A549 (cell line): ENCODE data around the gene CCDC88B. TPM values are rescaled to one million over a fixed set of nuclear protein-coding genes. Genes with fewer than 3 reads are reported as not detected.

Experiments used
- ATAC-seq, 2 experiments: fragments of 200-7000 bp in 1 of 2; fragments of >200 bp in 1 of 2; cut with Nextera tagmentation in 1 of 2; cut with Tn5 transposase in 1 of 2; 3 replicates each; pipeline versions ENCODE4 v1.8.0 to v1.9.1; 2018 to 2020; ENCODE audit warnings: mild to moderate bottlenecking in 1 of 2, moderate library complexity in 1 of 2
- CTCF ChIA-PET: fragments of 300-600 bp; sonication (Branson Sonifier 250); formaldehyde crosslinking; extraction: SDS; loops from one replicate; lab custom pipeline; 2021; ENCODE audit warnings: antibody characterized with exemption, inconsistent platforms; lab: Yijun Ruan, JAX
- POLR2A ChIA-PET: fragments of 350-600 bp; formaldehyde crosslinking; extraction: SDS; loops from one replicate; lab custom pipeline; 2021; ENCODE audit warnings: antibody characterized with exemption, inconsistent platforms; lab: Yijun Ruan, JAX
- DNase-seq, 2 experiments: peaks; one replicate each; pipeline versions ENCODE4 v3.0.0 to v3.0.0-alpha.2; 2011 to 2016; ENCODE audit warnings: low read depth in 1 of 2, low spot score in 1 of 2
- FAIRE-seq: peaks from 2 replicates; lab custom pipeline; 2011; peaks lifted over from hg19 to GRCh38; lab: Jason Lieb, UNC
- H3K27ac ChIP-seq, 2 experiments: fragments of >200 bp; sonication (Bioruptor Twin); formaldehyde crosslinking; 3 replicates each; pipeline ENCODE4 v1.5.1; 2016 to 2017
- H3K4me1 ChIP-seq: fragments of >200 bp; sonication (Bioruptor Twin); formaldehyde crosslinking; 3 replicates; pipeline ENCODE4 v1.6.1; 2016
- H3K4me2 ChIP-seq: fragments of >200 bp; sonication (Bioruptor Twin); formaldehyde crosslinking; 3 replicates; pipeline ENCODE4 v1.6.1; 2016
- H3K4me3 ChIP-seq: fragments of >200 bp; sonication (Bioruptor Twin); formaldehyde crosslinking; 3 replicates; pipeline ENCODE4 v1.5.1; 2016
- H3K9me3 ChIP-seq: fragments of >200 bp; sonication (Bioruptor Twin); formaldehyde crosslinking; 3 replicates; pipeline ENCODE4 v1.6.1; 2016
- BHLHE40 ChIP-seq: IDR thresholded peaks from 2 replicates; pipeline ENCODE4 v1.6.1; 2012; ENCODE audit warnings: low read depth, low read length, inconsistent platforms
- CHD2 ChIP-seq: fragments of 150-350 bp; IDR thresholded peaks from 2 replicates; pipeline ENCODE4 v1.6.1; 2014; ENCODE audit warnings: low read length; ENCODE audit not compliant: partially characterized antibody
- EHF ChIP-seq: fragments of 250-450 bp; sonication (Bioruptor Pico); IDR thresholded peaks from 2 replicates; pipeline ENCODE4 v1.5.0; 2020; ENCODE audit warnings: mild to moderate bottlenecking
- EP300 ChIP-seq, 2 experiments: fragments of >200 bp; sonication (Bioruptor Twin); formaldehyde crosslinking; IDR thresholded peaks; 2 replicates in 1 of 2; 3 replicates in 1 of 2; pipeline ENCODE4 v1.6.1; 2016 to 2017
- HEYL ChIP-seq: fragments of 250-450 bp; sonication (Bioruptor Pico); IDR thresholded peaks from 2 replicates; pipeline ENCODE4 v1.8.0; 2021; ENCODE audit warnings: mild to moderate bottlenecking, moderate library complexity
- HOXA7 ChIP-seq: fragments of 250-450 bp; sonication (Bioruptor Pico); IDR thresholded peaks from 2 replicates; pipeline ENCODE4 v1.5.0; 2020; ENCODE audit warnings: mild to moderate bottlenecking, moderate library complexity
- HOXB13 ChIP-seq: fragments of 250-450 bp; sonication (Bioruptor Pico); IDR thresholded peaks from 2 replicates; pipeline ENCODE4 v1.5.0; 2020; ENCODE audit warnings: low read depth, mild to moderate bottlenecking, moderate library complexity
- HOXB5 ChIP-seq: fragments of 250-450 bp; sonication (Bioruptor Pico); IDR thresholded peaks from 2 replicates; pipeline ENCODE4 v1.5.0; 2020; ENCODE audit warnings: mild to moderate bottlenecking, moderate library complexity
- JUN ChIP-seq, 2 experiments: fragments of >200 bp; sonication (Bioruptor Twin); formaldehyde crosslinking; IDR thresholded peaks; 2 replicates in 1 of 2; 3 replicates in 1 of 2; pipeline ENCODE4 v1.6.1; 2016 to 2017
- KDM1A ChIP-seq: fragments of 200-600 bp; sonication (generic); IDR thresholded peaks from 2 replicates; pipeline ENCODE4 v1.6.1; 2016; ENCODE audit warnings: low read depth, mild to moderate bottlenecking
- KDM5A ChIP-seq: fragments of 200-600 bp; sonication (generic); IDR thresholded peaks from 2 replicates; pipeline ENCODE4 v1.6.1; 2016; ENCODE audit warnings: antibody characterized with exemption, mild to moderate bottlenecking
- MAFK ChIP-seq: fragments of 450-650 bp; IDR thresholded peaks from 2 replicates; pipeline ENCODE4 v1.6.1; 2014; ENCODE audit not compliant: partially characterized antibody
- MAZ ChIP-seq: fragments of 150-350 bp; IDR thresholded peaks from 2 replicates; pipeline ENCODE4 v1.6.1; 2014; ENCODE audit warnings: antibody characterized with exemption, low read depth, low read length, borderline replicate concordance
- NFE2L2 ChIP-seq: fragments of 150-350 bp; conservative IDR thresholded peaks from 2 replicates; pipeline ENCODE4 v1.6.1; 2014; ENCODE audit warnings: low read length
- PHF8 ChIP-seq: fragments of 200-600 bp; sonication (generic); IDR thresholded peaks from 2 replicates; pipeline ENCODE4 v1.6.1; 2016; ENCODE audit warnings: low read depth, mild to moderate bottlenecking, antibody characterized with exemption, moderate library complexity, borderline replicate concordance
- POLR2A ChIP-seq: IDR thresholded peaks from 2 replicates; pipeline ENCODE4 v1.6.1; 2012; ENCODE audit warnings: mild to moderate bottlenecking, low read length
- RFX5 ChIP-seq: fragments of 450-650 bp; IDR thresholded peaks from 2 replicates; pipeline ENCODE4 v1.7.1; 2014; ENCODE audit warnings: antibody characterized with exemption, mild to moderate bottlenecking, moderate library complexity
- SMC3 ChIP-seq: fragments of >200 bp; sonication (Bioruptor Twin); formaldehyde crosslinking; IDR thresholded peaks from 3 replicates; pipeline ENCODE4 v1.6.1; 2018; ENCODE audit warnings: inconsistent platforms
- SREBF2 ChIP-seq: fragments of 450-650 bp; IDR thresholded peaks from 2 replicates; pipeline ENCODE4 v1.6.1; 2014; ENCODE audit warnings: mild to moderate bottlenecking, moderate library complexity
- ZNF302 ChIP-seq: fragments of 250-450 bp; sonication (Bioruptor Pico); IDR thresholded peaks from 2 replicates; pipeline ENCODE4 v1.9.0; 2021; ENCODE audit warnings: inconsistent platforms, mild to moderate bottlenecking, moderate library complexity
- WGBS: methylation state at CpG from one replicate; pipeline ENCODE4 v1.1.6; 2017; ENCODE audit errors: missing lambda C conversion rate; 5-methylcytosine and 5-hydroxymethylcytosine counted together
- polyA plus RNA-seq, 4 experiments: library from polyadenylated mRNA; depleted of rRNA in 3 of 4; stranded (reverse); fragments of >200 nt; fragmentation: RNase III in 1 of 4; extraction: RNeasy Plus Mini Kit Qiagen cat#74134 plus additional on column Dnase treatment in 1 of 4; gene quantifications; 2 replicates in 3 of 4; 3 replicates in 1 of 4; pipeline ENCODE4 v1.2.3, GENCODE V29; 2011 to 2017
- TF ChIP-seq, protein P1 (sequence below): fragments of 150-350 bp; IDR thresholded peaks from 2 replicates; pipeline ENCODE4 v1.6.1; 2014; ENCODE audit warnings: low read depth, mild to moderate bottlenecking, low read length
- TF ChIP-seq, protein P2 (sequence below): IDR thresholded peaks from 2 replicates; pipeline ENCODE4 v1.6.1; 2012; ENCODE audit warnings: low read depth, borderline replicate concordance
- TF ChIP-seq, protein P3 (sequence below): fragments of 450-650 bp; IDR thresholded peaks from 2 replicates; pipeline ENCODE4 v1.6.1; 2014; ENCODE audit warnings: antibody characterized with exemption

CCDC88B gene
- polyA plus RNA-seq, 2 of the 4 experiments (the other 2 are of a cell fraction) = 4.8 to 8.8 TPM

DNA sequence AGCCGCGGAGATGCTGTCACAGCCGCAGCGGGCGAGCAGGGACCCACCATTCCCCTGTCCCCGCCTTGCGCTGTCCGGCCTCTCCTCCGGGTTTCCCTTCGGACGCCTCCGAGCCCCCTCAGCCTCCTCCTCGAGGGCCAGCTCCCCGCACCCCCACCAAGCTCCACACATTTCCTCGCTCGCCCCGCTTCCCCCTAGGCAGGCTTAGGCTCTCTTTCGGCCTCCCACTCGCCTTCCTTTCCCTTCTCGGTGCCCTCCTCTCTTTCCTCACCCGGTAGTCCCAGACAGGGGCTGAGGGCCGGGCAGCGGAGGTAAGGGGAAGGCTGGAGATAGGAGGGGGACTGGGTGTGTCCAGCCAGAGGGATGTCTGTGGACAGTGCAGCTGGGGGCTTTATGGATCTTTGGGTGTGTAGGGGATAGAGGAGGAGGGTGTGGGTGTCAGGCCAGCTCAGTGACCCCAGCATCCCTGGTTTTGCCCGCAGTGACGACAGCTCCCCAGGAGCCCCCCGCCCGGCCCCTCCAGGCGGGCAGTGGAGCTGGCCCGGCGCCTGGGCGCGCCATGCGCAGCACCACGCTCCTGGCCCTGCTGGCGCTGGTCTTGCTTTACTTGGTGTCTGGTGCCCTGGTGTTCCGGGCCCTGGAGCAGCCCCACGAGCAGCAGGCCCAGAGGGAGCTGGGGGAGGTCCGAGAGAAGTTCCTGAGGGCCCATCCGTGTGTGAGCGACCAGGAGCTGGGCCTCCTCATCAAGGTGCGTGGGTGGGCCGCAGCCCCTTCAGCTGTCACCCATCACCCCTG, 47.3 kb upstream of the CCDC88B start:
- DNase-seq = no peak
- ATAC-seq = no peak
- FAIRE-seq = no peak
- ChIA-PET CTCF (interaction anchor here (1.0 to 20.5 kb wide), 4 partner anchors 10 to 39 kb away, joined by 3 to 448 read pairs (median 4); partner anchors contain the start of genes CATSPERZ and ESRRA), POLR2A (no interaction called here)
- TF ChIP-seq, protein P1, sequence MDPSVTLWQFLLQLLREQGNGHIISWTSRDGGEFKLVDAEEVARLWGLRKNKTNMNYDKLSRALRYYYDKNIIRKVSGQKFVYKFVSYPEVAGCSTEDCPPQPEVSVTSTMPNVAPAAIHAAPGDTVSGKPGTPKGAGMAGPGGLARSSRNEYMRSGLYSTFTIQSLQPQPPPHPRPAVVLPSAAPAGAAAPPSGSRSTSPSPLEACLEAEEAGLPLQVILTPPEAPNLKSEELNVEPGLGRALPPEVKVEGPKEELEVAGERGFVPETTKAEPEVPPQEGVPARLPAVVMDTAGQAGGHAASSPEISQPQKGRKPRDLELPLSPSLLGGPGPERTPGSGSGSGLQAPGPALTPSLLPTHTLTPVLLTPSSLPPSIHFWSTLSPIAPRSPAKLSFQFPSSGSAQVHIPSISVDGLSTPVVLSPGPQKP = no peak
- no peak for TF ChIP-seq EHF (CRISPR knock-in tag)
- TF ChIP-seq HOXB5 (CRISPR knock-in tag) = no peak
- TF ChIP-seq MAZ = no peak
- Histone ChIP-seq H3K4me2 (no peak overlapping the region), H3K4me1 (peaks cover 5% of the 10 kb centered on the region; the same call in 2 of the 3 replicates), H3K4me3 (no peak overlapping the region), H3K27ac (no peak overlapping the region), H3K9me3 (no peaks in the 10 kb centered on the region)
- WGBS = 86% methylated on average over 34 of the region's 42 CpGs

DNA sequence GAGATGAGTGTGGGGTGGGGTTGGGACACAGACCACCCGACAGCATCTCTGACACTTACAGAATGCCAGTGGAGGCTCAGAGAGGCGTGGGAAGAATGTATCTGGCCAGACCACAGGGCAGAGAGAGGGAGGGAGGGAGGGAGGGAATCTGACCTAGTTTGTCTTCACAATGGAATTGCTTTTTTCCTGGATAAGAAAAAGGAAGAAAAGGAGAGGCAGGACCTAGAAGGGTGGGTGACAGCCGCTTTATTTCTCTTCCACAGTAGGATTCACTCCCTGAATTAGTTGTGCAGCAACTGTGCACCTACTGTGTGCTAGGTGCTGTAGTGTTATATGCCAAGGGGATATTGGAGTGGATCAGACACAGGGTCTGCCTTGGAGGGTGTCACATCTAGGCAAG, 45.2 kb upstream of the CCDC88B start:
- 62% methylated on average over 3 of the region's 3 CpGs for WGBS
- POLR2A ChIA-PET = interaction anchor here (1.0 kb wide), 1 partner anchor 18 kb away, joined by 4 read pairs; no protein-coding TSS in a partner anchor
- TF ChIP-seq NFE2L2 = no peak
- no peak for TF ChIP-seq BHLHE40
- no peak for TF ChIP-seq EHF (CRISPR knock-in tag)
- no peak for TF ChIP-seq HOXB13
- TF ChIP-seq SREBF2 = no peak
- TF ChIP-seq KDM5A = no peak
- TF ChIP-seq JUN (IDR thresholded peaks at IDR 0.05) = no peak
- no peak for TF ChIP-seq MAFK
- no peak for TF ChIP-seq POLR2A
- FAIRE-seq (no peak), ATAC-seq (no peak), DNase-seq (no peak)
- H3K4me1 ChIP-seq = peaks cover 5% of the 10 kb centered on the region; the same call in 2 of the 3 replicates
- H3K4me2 ChIP-seq = no peak overlapping the region
- CTCF ChIA-PET = interaction anchor here (0.6 to 1.7 kb wide), 6 partner anchors 8 to 119 kb away, joined by 3 to 8 read pairs (median 4); no protein-coding TSS in a partner anchor
- no peak overlapping the region for H3K4me3 ChIP-seq
- H3K9me3 ChIP-seq = no peaks in the 10 kb centered on the region
- no peak overlapping the region for H3K27ac ChIP-seq

DNA sequence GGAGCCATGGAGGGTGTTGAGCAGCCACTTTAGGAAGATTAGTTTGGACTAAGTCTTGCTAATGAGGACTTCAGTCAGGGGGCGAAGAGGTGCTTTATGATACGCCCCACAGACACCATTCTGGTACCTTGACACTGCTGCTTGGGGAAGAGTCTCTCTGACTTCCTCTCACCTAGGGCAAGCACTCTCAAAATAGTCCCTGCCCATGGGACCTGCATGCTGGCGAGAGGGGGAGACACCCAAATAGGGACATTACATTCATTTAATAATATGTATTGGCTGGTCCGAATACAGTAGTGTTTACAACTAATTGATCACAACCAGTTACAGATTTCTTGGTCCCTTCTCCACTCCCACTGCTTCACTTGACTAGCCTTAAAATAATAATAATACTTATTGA, 44.2 kb upstream of the CCDC88B start:
- POLR2A ChIA-PET = interaction anchor here (1.0 kb wide), 1 partner anchor 19 kb away, joined by 4 read pairs; no protein-coding TSS in a partner anchor

GRCh38 chr11:64296236-64296635, 43.8 kb upstream of the CCDC88B start:
- no peak overlapping the region for H3K27ac ChIP-seq
- 7% methylated on average over 1 of the region's 1 CpG for WGBS
- peaks cover 5% of the 10 kb centered on the region; the same call in 2 of the 3 replicates for H3K4me1 ChIP-seq
- ChIA-PET CTCF (interaction anchor here (0.7 to 2.5 kb wide), 6 partner anchors 18 to 59 kb away, joined by 3 to 7 read pairs (median 5); no protein-coding TSS in a partner anchor), POLR2A (no interaction called here)
- DNase-seq (no peak), FAIRE-seq (no peak), ATAC-seq (no peak)
- no peaks in the 10 kb centered on the region for H3K9me3 ChIP-seq
- TF ChIP-seq EP300 (IDR thresholded peaks at IDR 0.05) (no peak), SMC3 (no peak), BHLHE40 (no peak), POLR2A (no peak), HEYL (CRISPR knock-in tag) (no peak), HOXB13 (no peak), PHF8 (no peak), ZNF302 (CRISPR knock-in tag) (no peak)
- TF ChIP-seq, protein P2, sequence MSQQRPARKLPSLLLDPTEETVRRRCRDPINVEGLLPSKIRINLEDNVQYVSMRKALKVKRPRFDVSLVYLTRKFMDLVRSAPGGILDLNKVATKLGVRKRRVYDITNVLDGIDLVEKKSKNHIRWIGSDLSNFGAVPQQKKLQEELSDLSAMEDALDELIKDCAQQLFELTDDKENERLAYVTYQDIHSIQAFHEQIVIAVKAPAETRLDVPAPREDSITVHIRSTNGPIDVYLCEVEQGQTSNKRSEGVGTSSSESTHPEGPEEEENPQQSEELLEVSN = no peak
- H3K4me3 ChIP-seq = no peak overlapping the region
- no peak overlapping the region for H3K4me2 ChIP-seq

More for the DNA sequence above, 44.2 kb upstream of the CCDC88B start:
- peaks cover 5% of the 10 kb centered on the region; the same call in 2 of the 3 replicates for H3K4me1 ChIP-seq
- FAIRE-seq (no peak), DNase-seq (no peak), ATAC-seq (no peak)
- no peak overlapping the region for H3K4me3 ChIP-seq
- WGBS = 84% methylated on average over 4 of the region's 4 CpGs
- TF ChIP-seq ZNF302 (CRISPR knock-in tag) = no peak
- TF ChIP-seq HOXA7 (CRISPR knock-in tag) = no peak
- no peak for TF ChIP-seq KDM1A
- TF ChIP-seq CHD2 = no peak
- TF ChIP-seq, protein P3, sequence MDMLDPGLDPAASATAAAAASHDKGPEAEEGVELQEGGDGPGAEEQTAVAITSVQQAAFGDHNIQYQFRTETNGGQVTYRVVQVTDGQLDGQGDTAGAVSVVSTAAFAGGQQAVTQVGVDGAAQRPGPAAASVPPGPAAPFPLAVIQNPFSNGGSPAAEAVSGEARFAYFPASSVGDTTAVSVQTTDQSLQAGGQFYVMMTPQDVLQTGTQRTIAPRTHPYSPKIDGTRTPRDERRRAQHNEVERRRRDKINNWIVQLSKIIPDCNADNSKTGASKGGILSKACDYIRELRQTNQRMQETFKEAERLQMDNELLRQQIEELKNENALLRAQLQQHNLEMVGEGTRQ = no peak
- TF ChIP-seq SMC3 = no peak
- no peak for TF ChIP-seq KDM5A
- TF ChIP-seq EP300 (IDR thresholded peaks at IDR 0.05) = no peak
- no peak for TF ChIP-seq HEYL (CRISPR knock-in tag)
- TF ChIP-seq RFX5 = no peak
- no peaks in the 10 kb centered on the region for H3K9me3 ChIP-seq
- H3K4me2 ChIP-seq = no peak overlapping the region
- H3K27ac ChIP-seq = no peak overlapping the region
- CTCF ChIA-PET = interaction anchor here (0.7 to 2.5 kb wide), 6 partner anchors 9 to 60 kb away, joined by 3 to 7 read pairs (median 5); no protein-coding TSS in a partner anchor
